Activated CD8-positive, alpha-beta T cell treated with anti-CD3 and anti-CD28 coated beads for 36 hours (primary cell): ENCODE measurements around the gene OSM. TPM values are rescaled to one million over a fixed set of nuclear protein-coding genes. Genes with fewer than 3 reads are reported as not detected.

Source experiments
- ATAC-seq: fragments of 200-7000 bp; cut with Tn5 transposase; one replicate; pipeline ENCODE4 v1.10.0; 2021; ENCODE audit warnings: mild to moderate bottlenecking, moderate library complexity
- CTCF ChIA-PET: fragments of 350-600 bp; sonication (Branson Sonifier 250); formaldehyde crosslinking; loops from one replicate; lab custom pipeline; 2021; ENCODE audit warnings: antibody characterized with exemption; lab: Charles Lee
- POLR2A ChIA-PET: fragments of 350-600 bp; sonication (Branson Sonifier 250); formaldehyde crosslinking; loops from one replicate; lab custom pipeline; 2021; ENCODE audit warnings: antibody characterized with exemption; lab: Charles Lee
- DNase-seq: peaks from one replicate; pipeline ENCODE4 v3.0.0-alpha.2; 2020
- H3K27ac Mint-ChIP-seq: one replicate; pipeline ENCODE4 v1.8.0; 2021; ENCODE audit warnings: mild to moderate bottlenecking, mixed read lengths
- H3K27me3 Mint-ChIP-seq: one replicate; pipeline ENCODE4 v1.8.0; 2021; ENCODE audit warnings: mixed read lengths
- H3K36me3 Mint-ChIP-seq: one replicate; pipeline ENCODE4 v1.8.0; 2021; ENCODE audit warnings: low read depth, mixed read lengths
- H3K4me1 Mint-ChIP-seq: one replicate; pipeline ENCODE4 v1.8.0; 2021; ENCODE audit warnings: low read depth, mixed read lengths
- H3K4me3 Mint-ChIP-seq: one replicate; pipeline ENCODE4 v1.8.0; 2021; ENCODE audit warnings: mild to moderate bottlenecking, moderate library complexity, mixed read lengths
- H3K9me3 Mint-ChIP-seq: one replicate; pipeline ENCODE4 v1.8.0; 2021; ENCODE audit warnings: mixed read lengths
- intact Hi-C: fragments of 100-400 bp; cut with micrococcal nuclease; formaldehyde crosslinking; loops from one replicate; pipeline ENCODE4 v1.10.0; 2022
- total RNA-seq, 2 experiments: library from RNA; stranded (reverse); gene quantifications; one replicate each; pipeline ENCODE4 v1.2.3, GENCODE V29; 2021
- TF ChIP-seq, protein P1 (sequence below): fragments of 200-600 bp; IDR thresholded peaks from one replicate; pipeline ENCODE4 v1.8.0; 2022; ENCODE audit warnings: antibody characterized with exemption, mild to moderate bottlenecking

The OSM gene
- total RNA-seq, 2 experiments from 2014 or later = 44.3 to 45.7 TPM

DNA sequence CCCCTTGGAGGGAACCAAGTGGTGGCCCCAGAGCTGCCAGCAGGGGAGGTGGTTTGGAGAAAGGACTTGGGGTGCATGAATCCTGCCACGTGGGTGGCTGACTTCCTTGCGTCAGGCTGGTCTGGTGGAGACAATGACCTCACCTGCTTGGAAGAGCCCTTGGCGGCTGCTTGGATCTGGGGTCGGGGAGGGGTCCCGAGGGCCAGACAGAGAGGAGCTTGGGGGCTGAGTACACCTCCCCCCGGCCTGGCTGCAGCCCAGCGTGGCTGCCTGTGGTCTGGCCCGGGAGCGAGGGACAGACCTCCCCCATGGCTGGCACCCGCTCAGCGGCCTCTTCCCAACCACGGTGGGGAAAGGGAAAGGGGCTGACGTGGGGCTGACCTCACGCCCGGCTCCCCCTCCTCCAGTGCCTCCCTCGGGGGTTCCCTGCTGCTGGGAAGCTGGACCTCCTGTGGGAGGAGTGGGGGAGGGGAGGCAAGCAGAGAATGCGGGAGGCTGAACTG, 33.9 kb downstream of the OSM start:
- Mint-ChIP-seq H3K36me3 (no peaks in the 10 kb centered on the region), H3K4me1 (peaks cover 9% of the 10 kb centered on the region), H3K27me3 (no peaks in the 10 kb centered on the region), H3K27ac (no peak overlapping the region), H3K4me3 (no peak overlapping the region), H3K9me3 (no peaks in the 10 kb centered on the region)
- TF ChIP-seq, protein P1, sequence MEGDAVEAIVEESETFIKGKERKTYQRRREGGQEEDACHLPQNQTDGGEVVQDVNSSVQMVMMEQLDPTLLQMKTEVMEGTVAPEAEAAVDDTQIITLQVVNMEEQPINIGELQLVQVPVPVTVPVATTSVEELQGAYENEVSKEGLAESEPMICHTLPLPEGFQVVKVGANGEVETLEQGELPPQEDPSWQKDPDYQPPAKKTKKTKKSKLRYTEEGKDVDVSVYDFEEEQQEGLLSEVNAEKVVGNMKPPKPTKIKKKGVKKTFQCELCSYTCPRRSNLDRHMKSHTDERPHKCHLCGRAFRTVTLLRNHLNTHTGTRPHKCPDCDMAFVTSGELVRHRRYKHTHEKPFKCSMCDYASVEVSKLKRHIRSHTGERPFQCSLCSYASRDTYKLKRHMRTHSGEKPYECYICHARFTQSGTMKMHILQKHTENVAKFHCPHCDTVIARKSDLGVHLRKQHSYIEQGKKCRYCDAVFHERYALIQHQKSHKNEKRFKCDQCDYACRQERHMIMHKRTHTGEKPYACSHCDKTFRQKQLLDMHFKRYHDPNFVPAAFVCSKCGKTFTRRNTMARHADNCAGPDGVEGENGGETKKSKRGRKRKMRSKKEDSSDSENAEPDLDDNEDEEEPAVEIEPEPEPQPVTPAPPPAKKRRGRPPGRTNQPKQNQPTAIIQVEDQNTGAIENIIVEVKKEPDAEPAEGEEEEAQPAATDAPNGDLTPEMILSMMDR = no peak
- no peak for DNase-seq
- CTCF ChIA-PET = interaction anchor here (1.0 to 1.8 kb wide), 2 partner anchors 55 to 124 kb away, joined by 3 to 6 read pairs; no protein-coding TSS in a partner anchor
- POLR2A ChIA-PET = interaction anchor here (0.9 kb wide), 1 partner anchor 28 kb away, joined by 3 read pairs; no protein-coding TSS in a partner anchor
- ATAC-seq = no peak
- intact Hi-C loops = no loop called here

DNA sequence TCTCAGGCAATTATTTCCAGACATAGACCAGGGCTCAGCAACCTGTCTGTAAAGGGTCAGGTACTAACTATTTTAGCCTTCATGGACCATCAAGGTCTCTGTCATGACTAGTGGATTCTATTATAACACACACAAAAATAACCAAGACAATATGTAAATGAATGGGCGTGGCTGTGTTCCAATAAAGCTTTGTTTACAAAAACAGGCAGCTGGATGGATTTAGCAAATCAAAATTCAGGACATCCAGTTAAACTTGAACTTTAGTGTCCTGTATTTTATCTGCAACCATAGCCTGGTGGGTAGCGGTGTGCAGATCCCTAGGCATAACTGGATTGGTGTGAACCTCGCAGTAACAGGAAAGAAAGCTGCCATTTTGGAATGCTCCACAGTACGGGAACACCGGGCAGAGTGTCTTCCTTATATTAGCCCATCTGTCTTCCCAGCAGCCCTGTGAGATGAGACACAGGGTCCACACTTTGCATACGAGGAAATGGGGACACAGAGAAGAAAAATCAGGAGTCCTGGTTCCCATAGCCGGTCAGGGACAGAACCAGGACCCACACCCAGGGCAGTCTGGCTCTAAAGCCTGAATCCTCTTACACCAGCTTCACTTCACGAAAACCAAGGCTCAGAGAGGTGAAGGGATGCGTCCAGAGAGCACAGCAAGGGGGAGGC, 35.7 kb downstream of the OSM start:
- no peaks in the 10 kb centered on the region for H3K36me3 Mint-ChIP-seq
- no peaks in the 10 kb centered on the region for H3K9me3 Mint-ChIP-seq
- ChIA-PET CTCF (no interaction called here), POLR2A (no interaction called here)
- intact Hi-C loops = no loop called here
- ATAC-seq = no peak
- no peaks in the 10 kb centered on the region for H3K27me3 Mint-ChIP-seq
- DNase-seq = no peak
- H3K4me1 Mint-ChIP-seq = peaks cover 18% of the 10 kb centered on the region
- TF ChIP-seq, protein P1 = no peak
- H3K27ac Mint-ChIP-seq = no peak overlapping the region
- H3K4me3 Mint-ChIP-seq = no peak overlapping the region

DNA sequence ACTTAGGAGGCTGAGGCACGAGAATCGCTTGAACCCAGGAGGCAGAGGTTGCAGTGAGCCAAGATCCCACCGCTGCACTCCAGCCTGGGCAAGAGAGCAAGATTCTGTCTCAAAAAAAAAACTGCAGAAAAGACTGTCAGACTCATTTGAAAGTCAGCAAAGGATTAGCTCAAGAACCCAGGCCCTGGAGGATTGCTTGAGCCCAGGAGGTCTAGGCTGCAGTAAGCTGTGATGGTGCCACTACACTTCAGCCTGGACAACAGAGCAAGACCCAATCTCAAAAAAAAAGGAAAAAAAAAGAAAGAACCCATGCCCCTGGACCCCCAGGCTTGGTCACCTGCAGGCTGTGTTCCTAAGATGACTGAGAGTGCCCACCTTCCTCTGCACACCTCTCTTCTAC, 36.3 kb downstream of the OSM start:
- ATAC-seq = no peak
- H3K9me3 Mint-ChIP-seq = no peaks in the 10 kb centered on the region
- intact Hi-C loops = no loop called here
- POLR2A ChIA-PET = no interaction called here
- H3K4me1 Mint-ChIP-seq = peaks cover 22% of the 10 kb centered on the region
- DNase-seq = no peak
- no peaks in the 10 kb centered on the region for H3K27me3 Mint-ChIP-seq
- no peak overlapping the region for H3K27ac Mint-ChIP-seq
- CTCF ChIA-PET = no interaction called here
- H3K36me3 Mint-ChIP-seq = no peaks in the 10 kb centered on the region
- TF ChIP-seq, protein P1 = no peak
- H3K4me3 Mint-ChIP-seq = no peak overlapping the region

GRCh38 chr22:30228509-30229359, 37.9 kb downstream of the OSM start:
- peaks cover 30% of the 10 kb centered on the region for H3K4me1 Mint-ChIP-seq
- ATAC-seq (no peak), DNase-seq (no peak)
- no peaks in the 10 kb centered on the region for H3K27me3 Mint-ChIP-seq
- POLR2A ChIA-PET = no interaction called here
- no peaks in the 10 kb centered on the region for H3K9me3 Mint-ChIP-seq
- H3K36me3 Mint-ChIP-seq = no peaks in the 10 kb centered on the region
- H3K27ac Mint-ChIP-seq = no peak overlapping the region
- CTCF ChIA-PET = interaction anchor here (0.8 to 1.1 kb wide), 2 partner anchors 50 to 140 kb away, joined by 3 read pairs; no protein-coding TSS in a partner anchor
- TF ChIP-seq, protein P1 = no peak
- intact Hi-C loops = no loop called here
- H3K4me3 Mint-ChIP-seq = no peak overlapping the region
